Mucosa of descending colon (tissue), 3 donors: ENCODE results near the gene TOP2A. TPM values are rescaled to one million over a fixed set of nuclear protein-coding genes. Genes with fewer than 3 reads are reported as not detected.
A peak's percentile ranks its signal among the peaks of the same experiment; 100 is the strongest.

Experiments
- ATAC-seq: fragments of 200-7000 bp; cut with Tn5 transposase; one replicate; pipeline ENCODE4 v1.9.1; 2020; ENCODE audit warnings: mild to moderate bottlenecking, moderate library complexity
- DNase-seq, 3 donors: peaks; one replicate each; pipeline ENCODE4 v3.0.0-alpha.2; 2020
- H3K36me3 ChIP-seq: fragments of 200-600 bp; one replicate; pipeline ENCODE4 v1.8.0; 2021; ENCODE audit warnings: low read depth, mild to moderate bottlenecking
- H3K4me1 ChIP-seq: fragments of 200-600 bp; one replicate; pipeline ENCODE4 v1.8.0; 2021; ENCODE audit warnings: low read depth, mild to moderate bottlenecking
- H3K4me3 ChIP-seq: fragments of 200-600 bp; one replicate; pipeline ENCODE4 v1.8.0; 2021; ENCODE audit warnings: mild to moderate bottlenecking
- H3K9me3 ChIP-seq: fragments of 200-600 bp; one replicate; pipeline ENCODE4 v1.8.0; 2021; ENCODE audit warnings: mild to moderate bottlenecking
- CTCF ChIP-seq: fragments of 200-600 bp; IDR thresholded peaks from one replicate; pipeline ENCODE4 v1.8.0; 2022; ENCODE audit warnings: antibody characterized with exemption, mild to moderate bottlenecking
- intact Hi-C, 2 donors: fragments of 100-400 bp; cut with DNase I in 1 of 2; cut with micrococcal nuclease in 1 of 2; formaldehyde crosslinking; loops; one replicate each; pipeline versions ENCODE4 v1.11.0 to v1.11.1; 2022; cut with DNase I, micrococcal nuclease
- total RNA-seq, 3 donors: library from RNA; stranded (reverse); fragmentation: NEBNext Ultra II Directional in 2 of 3; extraction: Animal tissue kit (Norgen Biotek cat#: 25700) in 2 of 3; gene quantifications; one replicate each; pipeline versions ENCODE4 v1.2.1 to v1.2.4, GENCODE V29; 2021 to 2023
- donor health status: DM: no; HTN: no; CAD: no; lungs with moderate emphysema.
- donor health status: DM: no; HTN: no; CAD: no.
- donor health status: DM: no; HTN: yes; CAD: no.

The TOP2A gene
- total RNA-seq, 3 donors from 2014 or later, result 6.9 to 50.1 (median 11.4) TPM

- intact Hi-C loops, result no loop called here
- Histone ChIP-seq H3K4me1 (peaks cover 9% of the 10 kb centered on the region), H3K9me3 (no peaks in the 10 kb centered on the region), H3K4me3 (peak overlapping the region; percentile 17), H3K36me3 (no peaks in the 10 kb centered on the region)
- TF ChIP-seq CTCF, result no peak
- peak; percentile 57 for ATAC-seq
- DNase-seq, result peak in 2 of 3 donors; percentile 59 to 62
Observed at GRCh38 chr17:40363111-40363827, 54.4 kb downstream of the TOP2A start.

GRCh38 chr17:40362696-40363110, 55.0 kb downstream of the TOP2A start:
- intact Hi-C loops, result no loop called here
- ATAC-seq, result peak; percentile 89
- H3K4me3 ChIP-seq, result peak overlapping the region; percentile 17
- DNase-seq, result peak; percentile 83 to 90 (median 88)
- peak; percentile 64 for TF ChIP-seq CTCF
- peaks cover 9% of the 10 kb centered on the region for H3K4me1 ChIP-seq
- H3K36me3 ChIP-seq, result no peaks in the 10 kb centered on the region
- no peaks in the 10 kb centered on the region for H3K9me3 ChIP-seq

GRCh38 chr17:40361925-40362695, 55.6 kb downstream of the TOP2A start:
- intact Hi-C loops, result no loop called here
- ATAC-seq, result peak; percentile 1

GRCh38 chr17:40361063-40361924, 56.4 kb downstream of the TOP2A start:
- H3K9me3 ChIP-seq, result no peaks in the 10 kb centered on the region
- H3K4me3 ChIP-seq, result no peak overlapping the region
- intact Hi-C loops, result no loop called here
- no peaks in the 10 kb centered on the region for H3K36me3 ChIP-seq
- peaks cover 9% of the 10 kb centered on the region for H3K4me1 ChIP-seq
- DNase-seq, result no peak
- TF ChIP-seq CTCF, result no peak
- no peak for ATAC-seq

More at GRCh38 chr17:40361925-40362695, 55.6 kb downstream of the TOP2A start:
- H3K36me3 ChIP-seq, result no peaks in the 10 kb centered on the region
- no peak overlapping the region for H3K4me3 ChIP-seq
- no peak for DNase-seq
- H3K9me3 ChIP-seq, result no peaks in the 10 kb centered on the region
- H3K4me1 ChIP-seq, result peaks cover 9% of the 10 kb centered on the region
- no peak for TF ChIP-seq CTCF

- Histone ChIP-seq H3K9me3 (no peaks in the 10 kb centered on the region), H3K4me1 (peaks cover 9% of the 10 kb centered on the region), H3K4me3 (no peak overlapping the region), H3K36me3 (no peaks in the 10 kb centered on the region)
- TF ChIP-seq CTCF, result no peak
- intact Hi-C loops, result no loop called here
- ATAC-seq (no peak), DNase-seq (no peak)
Observed at GRCh38 chr17:40360091-40360490, 57.6 kb downstream of the TOP2A start.
